Heart right ventricle (tissue), 16 donors: Measurements from ENCODE around the gene GDF9. TPM values are rescaled to one million over a fixed set of nuclear protein-coding genes. Genes with fewer than 3 reads are reported as not detected.

Source experiments
- ATAC-seq, 8 donors: fragments of 200-7000 bp; cut with Tn5 transposase; one replicate each; pipeline ENCODE4 v1.9.1; 2020; ENCODE audit warnings: mild to moderate bottlenecking in 8 of 8, moderate library complexity in 8 of 8, moderate number of reproducible peaks in 1 of 8
- DNase-seq, 2 donors: peaks; one replicate each; pipeline ENCODE4 v3.0.0-alpha.2; 2020
- H3K27ac ChIP-seq, 10 donors: fragments of 200-600 bp; sonication (generic) in 2 of 10; one replicate each; pipeline versions ENCODE4 v1.5.0 to v1.8.0; 2020 to 2022; ENCODE audit warnings: mild to moderate bottlenecking in 3 of 10
- H3K27me3 ChIP-seq, 7 donors: fragments of 200-600 bp; one replicate each; pipeline ENCODE4 v1.8.0; 2021 to 2022; ENCODE audit warnings: mild to moderate bottlenecking in 2 of 7
- H3K36me3 ChIP-seq, 9 donors: fragments of 200-600 bp; sonication (generic) in 1 of 9; one replicate each; pipeline versions ENCODE4 v1.5.0 to v1.8.0; 2020 to 2022; ENCODE audit warnings: mild to moderate bottlenecking in 2 of 9
- H3K4me1 ChIP-seq, 9 donors: fragments of 200-600 bp; sonication (generic) in 1 of 9; one replicate each; pipeline versions ENCODE4 v1.5.0 to v1.8.0; 2020 to 2022; ENCODE audit warnings: mild to moderate bottlenecking in 4 of 9
- H3K4me3 ChIP-seq, 10 donors: fragments of 200-600 bp; sonication (generic) in 2 of 10; one replicate each; pipeline versions ENCODE4 v1.5.0 to v1.8.0; 2020 to 2022; ENCODE audit warnings: mild to moderate bottlenecking in 7 of 10, moderate library complexity in 2 of 10
- H3K9me3 ChIP-seq, 11 donors: fragments of 200-600 bp in 10 of 11; sonication (generic) in 2 of 11; one replicate each; pipeline versions ENCODE4 v1.5.0 to v1.8.0; 2013 to 2022; ENCODE audit warnings: mild to moderate bottlenecking in 2 of 11, control low read depth in 1 of 11, moderate library complexity in 1 of 11
- WGBS, 2 donors: extraction: QIAGEN DNeasy Blood & Tissue Kit; methylation state at CpG; one replicate each; pipeline ENCODE4 v1.1.7; 2013; ENCODE audit warnings: inconsistent platforms in 1 of 2; 5-methylcytosine and 5-hydroxymethylcytosine counted together
- intact Hi-C, 10 donors: fragments of 100-400 bp; cut with DNase I; formaldehyde crosslinking; loops; one replicate each; pipeline versions ENCODE4 v1.11.1 to v1.14.2; 2022
- polyA plus RNA-seq, 2 donors: library from polyadenylated mRNA; stranded (reverse); fragments of 200-250 nt; gene quantifications; one replicate each; pipeline ENCODE4 v1.2.3, GENCODE V29; 2013
- total RNA-seq, 10 donors: library from RNA; stranded (reverse); fragmentation: NEBNext Ultra II Directional in 3 of 10; extraction: Animal tissue kit (Norgen Biotek cat#: 25700) in 3 of 10; gene quantifications; one replicate each; pipeline versions ENCODE4 v1.2.1 to v1.2.4, GENCODE V29; 2021 to 2023
- TF ChIP-seq, protein P1 (sequence below), 9 donors: fragments of 200-600 bp; sonication (generic) in 2 of 9; IDR thresholded peaks; one replicate each; pipeline versions ENCODE4 v1.5.0 to v1.8.0; 2021 to 2022; ENCODE audit warnings: antibody characterized with exemption in 9 of 9, mild to moderate bottlenecking in 5 of 9, moderate library complexity in 1 of 9
- donor health status: Arrhythmogenic right ventricular cardiomyopathy.
- donor health status: ischemic (EF 13 %, LVEDD 7.1; RV severe dilation, severe dysfunction).
- donor health status: healthy with polysubstance abuse.
- donor health status: DM: no; HTN: yes; CAD: no.
- donor health status: DM: no; HTN: no; CAD: no.
- donor health status: ischemic (EF 25% LVEDD 6.9; RV normal size, moderate dysfunction).
- donor health status: ischemic (EF 25% LVEDD 5.7; RV mildly dilated, moderate dysfunction).
- donor health status: healthy.
- donor health status: DM: yes; HTN: yes; CAD: no.
- donor health status: Ischemic cardiomyopathy.
- donor health status: ischemic (EF 35%, LVEDD 5.7; RV mildly dilated, moderate dysfunction).
- donor health status: nonischemic (EF 11% LVEDD 7.7; RV severe dilation, severe dysfunction).
- donor health status: DM: yes; HTN: yes; CAD: no.
- donor health status: PGD.
- donor health status: ischemic (EF 29% LVEDD 5.4; RV normal size, mild dysfunction).
- donor health status: nonischemic (EF 23%, LVEDD 6.1; RV moderate dilation, normal function).

Gene GDF9
- total and polyA plus RNA-seq, 12 donors: 0.10 to 0.82 (median 0.32) TPM; not detected in 1

DNA sequence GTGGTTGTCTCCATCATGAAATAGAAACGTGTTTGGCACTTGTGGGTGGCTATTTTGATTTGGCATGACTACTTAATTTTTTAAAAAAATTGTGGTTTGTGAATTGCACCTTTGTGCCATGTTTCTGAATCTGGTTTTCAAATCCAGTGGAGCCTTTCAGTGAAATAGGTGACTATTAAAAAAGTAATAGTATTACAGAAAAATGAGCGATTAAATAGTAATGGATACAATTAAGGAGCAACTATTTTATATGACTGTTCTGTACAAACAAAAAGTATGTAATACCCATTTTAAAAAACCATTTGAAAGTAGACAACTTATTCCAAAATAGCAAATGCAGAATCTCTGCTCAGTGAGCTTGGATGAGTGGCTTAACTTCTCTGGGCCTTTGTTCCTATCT, 50.2 kb downstream of the GDF9 start:
- TF ChIP-seq, protein P1, sequence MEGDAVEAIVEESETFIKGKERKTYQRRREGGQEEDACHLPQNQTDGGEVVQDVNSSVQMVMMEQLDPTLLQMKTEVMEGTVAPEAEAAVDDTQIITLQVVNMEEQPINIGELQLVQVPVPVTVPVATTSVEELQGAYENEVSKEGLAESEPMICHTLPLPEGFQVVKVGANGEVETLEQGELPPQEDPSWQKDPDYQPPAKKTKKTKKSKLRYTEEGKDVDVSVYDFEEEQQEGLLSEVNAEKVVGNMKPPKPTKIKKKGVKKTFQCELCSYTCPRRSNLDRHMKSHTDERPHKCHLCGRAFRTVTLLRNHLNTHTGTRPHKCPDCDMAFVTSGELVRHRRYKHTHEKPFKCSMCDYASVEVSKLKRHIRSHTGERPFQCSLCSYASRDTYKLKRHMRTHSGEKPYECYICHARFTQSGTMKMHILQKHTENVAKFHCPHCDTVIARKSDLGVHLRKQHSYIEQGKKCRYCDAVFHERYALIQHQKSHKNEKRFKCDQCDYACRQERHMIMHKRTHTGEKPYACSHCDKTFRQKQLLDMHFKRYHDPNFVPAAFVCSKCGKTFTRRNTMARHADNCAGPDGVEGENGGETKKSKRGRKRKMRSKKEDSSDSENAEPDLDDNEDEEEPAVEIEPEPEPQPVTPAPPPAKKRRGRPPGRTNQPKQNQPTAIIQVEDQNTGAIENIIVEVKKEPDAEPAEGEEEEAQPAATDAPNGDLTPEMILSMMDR (IDR thresholded peaks at IDR 0.05): no peak
- H3K4me1 ChIP-seq: peaks cover 0 to 27% (median 12%) of the 10 kb centered on the region in 9 donors
- no peak for ATAC-seq
- H3K27ac ChIP-seq: no peak overlapping the region
- peaks cover 6 to 62% (median 34%) of the 10 kb centered on the region in 7 donors for H3K27me3 ChIP-seq
- no peak for DNase-seq
- H3K4me3 ChIP-seq: no peak overlapping the region
- H3K36me3 ChIP-seq: no peaks in the 10 kb centered on the region
- intact Hi-C loops: loop anchor here in 7 of 10 donors (5.0 to 10.0 kb wide), 8 partner anchors 44 to 434 kb away; partner anchors contain the start of gene CCNI2 (in 1 of the 7)
- H3K9me3 ChIP-seq: no peaks in the 10 kb centered on the region
- WGBS, 2 donors: 91 to 96% methylated on average over 2 of the region's 2 CpGs

DNA sequence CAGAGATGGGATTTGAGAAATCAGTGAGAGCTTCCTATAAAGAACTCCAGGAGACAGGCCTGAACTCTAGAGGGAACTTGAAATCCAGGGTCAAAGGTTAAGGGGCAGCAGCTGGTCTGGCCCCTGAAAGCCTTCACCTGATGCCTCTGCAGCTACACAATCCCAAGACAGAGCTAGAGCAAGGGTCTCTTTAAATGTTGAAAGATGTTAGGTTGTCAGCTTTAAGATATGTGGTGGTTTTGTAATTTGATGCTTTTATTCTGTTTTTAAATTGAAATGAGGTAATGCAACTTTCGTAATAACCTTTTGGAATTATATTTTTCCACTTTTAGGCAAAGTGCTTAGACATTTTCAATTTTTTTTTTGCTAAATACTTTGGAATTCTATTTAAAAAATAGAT, 50.8 kb downstream of the GDF9 start:
- intact Hi-C loops: loop anchor here in 7 of 10 donors (5.0 to 10.0 kb wide), 8 partner anchors 43 to 433 kb away; partner anchors contain the start of gene CCNI2 (in 1 of the 7)
- DNase-seq (no peak), ATAC-seq (no peak)
- TF ChIP-seq, protein P1 (IDR thresholded peaks at IDR 0.05): no peak
- H3K9me3 ChIP-seq: no peaks in the 10 kb centered on the region
- no peaks in the 10 kb centered on the region for H3K36me3 ChIP-seq
- H3K4me1 ChIP-seq: peaks cover 0 to 27% (median 12%) of the 10 kb centered on the region in 9 donors
- H3K27ac ChIP-seq: no peak overlapping the region
- H3K27me3 ChIP-seq: peaks cover 6 to 68% (median 41%) of the 10 kb centered on the region in 7 donors
- H3K4me3 ChIP-seq: no peak overlapping the region
- WGBS, 2 donors: 97 to 100% methylated on average over 1 of the region's 1 CpG

DNA sequence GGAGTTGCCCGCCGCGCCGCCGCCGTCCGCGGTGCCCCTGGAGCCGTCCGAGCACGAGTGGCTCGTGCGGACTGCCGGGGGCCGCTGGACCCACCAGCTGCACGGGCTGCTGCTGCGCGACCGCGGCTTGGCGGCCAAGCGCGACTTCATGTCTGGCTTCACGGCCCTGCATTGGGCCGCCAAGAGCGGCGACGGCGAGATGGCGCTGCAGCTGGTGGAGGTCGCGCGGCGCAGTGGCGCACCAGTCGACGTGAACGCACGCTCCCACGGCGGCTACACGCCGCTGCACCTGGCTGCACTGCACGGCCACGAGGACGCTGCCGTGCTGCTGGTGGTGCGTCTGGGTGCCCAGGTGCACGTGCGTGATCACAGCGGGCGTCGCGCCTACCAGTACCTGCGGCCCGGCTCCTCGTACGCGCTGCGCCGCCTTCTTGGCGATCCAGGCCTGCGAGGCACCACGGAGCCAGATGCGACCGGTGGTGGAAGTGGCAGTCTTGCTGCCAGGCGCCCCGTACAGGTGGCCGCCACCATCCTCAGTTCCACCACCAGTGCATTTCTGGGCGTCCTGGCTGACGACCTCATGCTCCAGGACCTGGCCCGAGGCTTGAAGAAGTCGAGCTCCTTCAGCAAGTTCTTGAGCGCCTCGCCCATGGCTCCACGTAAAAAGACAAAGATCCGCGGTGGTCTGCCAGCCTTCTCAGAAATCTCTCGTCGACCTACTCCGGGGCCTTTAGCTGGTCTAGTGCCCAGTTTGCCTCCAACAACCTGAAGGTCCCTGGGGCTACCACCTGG, 51.6 kb downstream of the GDF9 start:
- DNase-seq (no peak), ATAC-seq (peak in 1 of 8 donors; percentile 9)
- H3K9me3 ChIP-seq: no peaks in the 10 kb centered on the region
- no peak overlapping the region for H3K27ac ChIP-seq
- 51 to 55% methylated on average over 81 of the region's 81 CpGs for WGBS, 2 donors
- H3K4me1 ChIP-seq: peaks cover 0 to 20% (median 11%) of the 10 kb centered on the region in 9 donors
- TF ChIP-seq, protein P1 (IDR thresholded peaks at IDR 0.05): no peak
- intact Hi-C loops: loop anchor here in 7 of 10 donors (5.0 to 10.0 kb wide), 8 partner anchors 42 to 432 kb away; partner anchors contain the start of gene CCNI2 (in 1 of the 7)
- H3K36me3 ChIP-seq: no peaks in the 10 kb centered on the region
- H3K4me3 ChIP-seq: peak overlapping the region in 9 of 10 donors; percentile 26 to 49 (median 43)
- H3K27me3 ChIP-seq: peaks cover 6 to 72% (median 48%) of the 10 kb centered on the region in 7 donors

DNA sequence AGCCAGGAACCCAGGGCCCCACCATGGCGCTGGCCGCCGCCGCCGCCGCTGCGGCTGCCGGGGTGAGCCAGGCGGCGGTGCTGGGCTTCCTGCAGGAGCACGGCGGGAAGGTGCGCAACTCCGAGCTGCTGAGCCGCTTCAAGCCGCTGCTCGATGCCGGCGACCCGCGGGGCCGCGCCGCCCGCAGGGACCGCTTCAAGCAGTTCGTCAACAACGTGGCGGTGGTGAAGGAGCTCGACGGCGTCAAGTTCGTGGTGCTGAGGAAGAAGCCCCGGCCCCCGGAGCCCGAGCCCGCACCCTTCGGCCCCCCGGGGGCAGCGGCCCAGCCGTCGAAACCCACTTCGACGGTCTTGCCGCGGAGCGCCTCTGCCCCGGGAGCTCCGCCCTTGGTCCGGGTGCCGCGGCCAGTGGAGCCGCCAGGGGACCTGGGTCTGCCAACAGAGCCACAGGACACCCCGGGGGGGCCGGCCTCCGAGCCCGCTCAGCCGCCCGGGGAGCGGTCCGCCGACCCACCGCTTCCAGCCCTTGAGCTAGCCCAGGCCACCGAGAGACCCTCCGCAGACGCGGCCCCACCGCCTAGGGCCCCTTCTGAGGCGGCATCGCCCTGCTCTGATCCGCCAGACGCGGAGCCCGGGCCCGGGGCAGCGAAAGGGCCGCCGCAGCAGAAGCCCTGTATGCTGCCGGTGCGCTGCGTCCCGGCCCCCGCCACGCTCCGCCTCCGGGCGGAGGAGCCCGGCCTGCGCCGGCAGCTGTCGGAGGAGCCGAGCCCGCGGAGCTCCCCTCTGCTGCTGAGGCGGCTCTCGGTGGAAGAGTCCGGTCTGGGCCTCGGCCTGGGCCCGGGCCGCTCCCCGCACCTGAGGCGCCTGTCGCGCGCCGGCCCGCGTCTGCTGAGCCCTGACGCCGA, 52.4 kb downstream of the GDF9 start:
- Histone ChIP-seq H3K36me3 (no peaks in the 10 kb centered on the region), H3K9me3 (no peaks in the 10 kb centered on the region), H3K4me1 (peaks cover 0 to 17% (median 7%) of the 10 kb centered on the region in 9 donors), H3K27ac (no peak overlapping the region), H3K4me3 (peak overlapping the region; percentile 5 to 49 (median 42)), H3K27me3 (peaks cover 6 to 72% (median 49%) of the 10 kb centered on the region in 7 donors)
- TF ChIP-seq, protein P1 (IDR thresholded peaks at IDR 0.05): peak in 1 of 9 donors; percentile 10
- peak in 7 of 8 donors; percentile 33 to 82 (median 73) for ATAC-seq
- WGBS, 2 donors: 3 to 5% methylated on average over 77 to 110 of the region's 110 CpGs
- DNase-seq: peak in 1 of 2 donors; percentile 27
- intact Hi-C loops: loop anchor here in 4 of 10 donors (10.0 kb wide), 3 partner anchors 59 to 429 kb away; no protein-coding TSS in a partner anchor
